ENCODE measurements around the gene TP53BP2.

DNA sequence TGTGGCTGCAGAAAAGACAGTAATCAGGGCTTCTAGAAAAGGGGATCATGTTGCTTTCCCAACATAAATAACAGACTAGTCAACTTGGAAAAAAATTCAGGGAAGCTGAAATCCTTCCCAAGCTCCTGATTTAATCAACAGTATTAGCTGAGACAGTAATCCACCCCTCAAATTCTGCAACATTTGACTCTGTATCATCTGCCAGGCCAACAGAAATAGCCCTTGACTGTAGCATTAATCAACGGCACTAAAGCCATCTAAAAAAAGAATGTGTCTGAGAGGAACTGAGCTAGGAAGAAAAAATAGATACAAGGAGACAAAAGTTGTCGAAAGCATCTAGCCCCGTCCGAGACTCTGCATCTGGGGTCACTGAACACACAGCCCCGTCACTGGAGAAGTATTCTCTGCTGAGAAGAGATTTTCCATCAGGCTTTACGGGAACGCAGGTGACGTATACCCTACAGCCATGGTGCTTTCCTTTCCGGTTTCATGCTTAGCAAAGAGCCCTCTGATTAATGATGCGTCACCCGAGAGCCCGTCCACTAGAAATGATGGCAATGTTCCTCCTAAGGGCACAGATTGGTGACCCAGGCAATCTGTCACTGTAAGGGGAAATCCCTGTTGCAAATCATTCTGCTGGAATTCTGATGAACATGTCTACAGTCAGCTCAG is 42.1 kb upstream of the TP53BP2 start:
- TF ChIP-seq, protein P1, sequence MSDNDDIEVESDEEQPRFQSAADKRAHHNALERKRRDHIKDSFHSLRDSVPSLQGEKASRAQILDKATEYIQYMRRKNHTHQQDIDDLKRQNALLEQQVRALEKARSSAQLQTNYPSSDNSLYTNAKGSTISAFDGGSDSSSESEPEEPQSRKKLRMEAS (IDR thresholded peaks at IDR 0.05) = no peak
- TF ChIP-seq, protein P2, sequence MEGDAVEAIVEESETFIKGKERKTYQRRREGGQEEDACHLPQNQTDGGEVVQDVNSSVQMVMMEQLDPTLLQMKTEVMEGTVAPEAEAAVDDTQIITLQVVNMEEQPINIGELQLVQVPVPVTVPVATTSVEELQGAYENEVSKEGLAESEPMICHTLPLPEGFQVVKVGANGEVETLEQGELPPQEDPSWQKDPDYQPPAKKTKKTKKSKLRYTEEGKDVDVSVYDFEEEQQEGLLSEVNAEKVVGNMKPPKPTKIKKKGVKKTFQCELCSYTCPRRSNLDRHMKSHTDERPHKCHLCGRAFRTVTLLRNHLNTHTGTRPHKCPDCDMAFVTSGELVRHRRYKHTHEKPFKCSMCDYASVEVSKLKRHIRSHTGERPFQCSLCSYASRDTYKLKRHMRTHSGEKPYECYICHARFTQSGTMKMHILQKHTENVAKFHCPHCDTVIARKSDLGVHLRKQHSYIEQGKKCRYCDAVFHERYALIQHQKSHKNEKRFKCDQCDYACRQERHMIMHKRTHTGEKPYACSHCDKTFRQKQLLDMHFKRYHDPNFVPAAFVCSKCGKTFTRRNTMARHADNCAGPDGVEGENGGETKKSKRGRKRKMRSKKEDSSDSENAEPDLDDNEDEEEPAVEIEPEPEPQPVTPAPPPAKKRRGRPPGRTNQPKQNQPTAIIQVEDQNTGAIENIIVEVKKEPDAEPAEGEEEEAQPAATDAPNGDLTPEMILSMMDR (IDR thresholded peaks at IDR 0.05; ENCODE audit: low read depth, low read length, missing input control) = no peak
- TF ChIP-seq JUND (IDR thresholded peaks at IDR 0.05) (no peak), RXRA (IDR thresholded peaks at IDR 0.05) (no peak), TAF1 (conservative IDR thresholded peaks at IDR 0.05) (no peak), EGR1 (IDR thresholded peaks at IDR 0.05; ENCODE audit: low read depth in 2 of 2) (no peak), SP1 (IDR thresholded peaks at IDR 0.05) (no peak), RAD21 (IDR thresholded peaks at IDR 0.05) (no peak), GABPA (IDR thresholded peaks at IDR 0.05 in 1 of 2, conservative IDR thresholded peaks at IDR 0.05 in 1 of 2) (no peak), FOXA1 (IDR thresholded peaks at IDR 0.05) (no peak)
- TF ChIP-seq, protein P3, sequence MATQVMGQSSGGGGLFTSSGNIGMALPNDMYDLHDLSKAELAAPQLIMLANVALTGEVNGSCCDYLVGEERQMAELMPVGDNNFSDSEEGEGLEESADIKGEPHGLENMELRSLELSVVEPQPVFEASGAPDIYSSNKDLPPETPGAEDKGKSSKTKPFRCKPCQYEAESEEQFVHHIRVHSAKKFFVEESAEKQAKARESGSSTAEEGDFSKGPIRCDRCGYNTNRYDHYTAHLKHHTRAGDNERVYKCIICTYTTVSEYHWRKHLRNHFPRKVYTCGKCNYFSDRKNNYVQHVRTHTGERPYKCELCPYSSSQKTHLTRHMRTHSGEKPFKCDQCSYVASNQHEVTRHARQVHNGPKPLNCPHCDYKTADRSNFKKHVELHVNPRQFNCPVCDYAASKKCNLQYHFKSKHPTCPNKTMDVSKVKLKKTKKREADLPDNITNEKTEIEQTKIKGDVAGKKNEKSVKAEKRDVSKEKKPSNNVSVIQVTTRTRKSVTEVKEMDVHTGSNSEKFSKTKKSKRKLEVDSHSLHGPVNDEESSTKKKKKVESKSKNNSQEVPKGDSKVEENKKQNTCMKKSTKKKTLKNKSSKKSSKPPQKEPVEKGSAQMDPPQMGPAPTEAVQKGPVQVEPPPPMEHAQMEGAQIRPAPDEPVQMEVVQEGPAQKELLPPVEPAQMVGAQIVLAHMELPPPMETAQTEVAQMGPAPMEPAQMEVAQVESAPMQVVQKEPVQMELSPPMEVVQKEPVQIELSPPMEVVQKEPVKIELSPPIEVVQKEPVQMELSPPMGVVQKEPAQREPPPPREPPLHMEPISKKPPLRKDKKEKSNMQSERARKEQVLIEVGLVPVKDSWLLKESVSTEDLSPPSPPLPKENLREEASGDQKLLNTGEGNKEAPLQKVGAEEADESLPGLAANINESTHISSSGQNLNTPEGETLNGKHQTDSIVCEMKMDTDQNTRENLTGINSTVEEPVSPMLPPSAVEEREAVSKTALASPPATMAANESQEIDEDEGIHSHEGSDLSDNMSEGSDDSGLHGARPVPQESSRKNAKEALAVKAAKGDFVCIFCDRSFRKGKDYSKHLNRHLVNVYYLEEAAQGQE (IDR thresholded peaks at IDR 0.05) = no peak
- TF ChIP-seq, protein P4, sequence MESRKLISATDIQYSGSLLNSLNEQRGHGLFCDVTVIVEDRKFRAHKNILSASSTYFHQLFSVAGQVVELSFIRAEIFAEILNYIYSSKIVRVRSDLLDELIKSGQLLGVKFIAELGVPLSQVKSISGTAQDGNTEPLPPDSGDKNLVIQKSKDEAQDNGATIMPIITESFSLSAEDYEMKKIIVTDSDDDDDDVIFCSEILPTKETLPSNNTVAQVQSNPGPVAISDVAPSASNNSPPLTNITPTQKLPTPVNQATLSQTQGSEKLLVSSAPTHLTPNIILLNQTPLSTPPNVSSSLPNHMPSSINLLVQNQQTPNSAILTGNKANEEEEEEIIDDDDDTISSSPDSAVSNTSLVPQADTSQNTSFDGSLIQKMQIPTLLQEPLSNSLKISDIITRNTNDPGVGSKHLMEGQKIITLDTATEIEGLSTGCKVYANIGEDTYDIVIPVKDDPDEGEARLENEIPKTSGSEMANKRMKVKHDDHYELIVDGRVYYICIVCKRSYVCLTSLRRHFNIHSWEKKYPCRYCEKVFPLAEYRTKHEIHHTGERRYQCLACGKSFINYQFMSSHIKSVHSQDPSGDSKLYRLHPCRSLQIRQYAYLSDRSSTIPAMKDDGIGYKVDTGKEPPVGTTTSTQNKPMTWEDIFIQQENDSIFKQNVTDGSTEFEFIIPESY (IDR thresholded peaks at IDR 0.05) = no peak
- TF ChIP-seq, protein P5, sequence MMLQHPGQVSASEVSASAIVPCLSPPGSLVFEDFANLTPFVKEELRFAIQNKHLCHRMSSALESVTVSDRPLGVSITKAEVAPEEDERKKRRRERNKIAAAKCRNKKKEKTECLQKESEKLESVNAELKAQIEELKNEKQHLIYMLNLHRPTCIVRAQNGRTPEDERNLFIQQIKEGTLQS (IDR thresholded peaks at IDR 0.05) = no peak

Measured in liver (tissue), 3 donors.